HG02678 (cell line): ENCODE results near the gene RNF103.

Source experiments
- ATAC-seq: cut with Tn5 transposase; IDR thresholded peaks from one replicate; pipeline ENCODE4 v1.9.1; 2021; ENCODE audit warnings: mild to moderate bottlenecking, moderate library complexity; ENCODE audit not compliant: unreplicated experiment

RNF103 gene

GRCh38 chr2:86566821-86567190, 56.9 kb downstream of the RNF103 start:
- no peak for ATAC-seq

DNA sequence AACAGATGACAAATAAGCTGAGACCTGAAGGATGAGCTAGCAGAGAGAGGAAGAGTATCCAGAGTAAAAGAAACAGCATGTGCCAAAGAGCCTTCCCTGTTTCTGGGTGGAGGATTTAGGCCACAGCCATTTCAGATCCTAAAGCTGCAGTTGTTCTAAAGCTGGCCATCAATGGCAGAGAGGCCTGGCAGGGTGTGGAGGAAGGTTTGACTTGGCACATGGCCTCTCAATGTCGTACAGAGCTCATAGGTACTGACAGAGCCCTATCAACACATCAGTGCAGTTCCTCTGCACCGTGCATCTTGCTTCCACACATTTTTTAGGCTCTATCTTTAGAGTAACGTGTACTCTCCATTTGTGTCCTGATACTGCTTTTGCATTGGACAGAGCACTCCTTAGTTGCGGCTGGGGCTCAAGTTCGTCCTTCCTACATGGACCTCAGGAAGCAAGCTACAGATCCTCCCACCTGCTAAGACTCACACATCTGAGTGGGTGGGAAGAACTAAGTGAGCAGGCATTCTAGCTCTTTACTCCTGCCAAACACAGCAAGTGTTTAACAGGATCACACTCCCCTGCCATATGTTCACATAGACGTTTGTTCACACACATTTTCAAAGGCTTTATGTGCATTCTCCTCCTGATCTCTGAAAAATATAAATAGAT, 57.4 kb downstream of the RNF103 start:
- ATAC-seq: no peak

GRCh38 chr2:86563650-86564061, 60.0 kb downstream of the RNF103 start:
- ATAC-seq: no peak

DNA sequence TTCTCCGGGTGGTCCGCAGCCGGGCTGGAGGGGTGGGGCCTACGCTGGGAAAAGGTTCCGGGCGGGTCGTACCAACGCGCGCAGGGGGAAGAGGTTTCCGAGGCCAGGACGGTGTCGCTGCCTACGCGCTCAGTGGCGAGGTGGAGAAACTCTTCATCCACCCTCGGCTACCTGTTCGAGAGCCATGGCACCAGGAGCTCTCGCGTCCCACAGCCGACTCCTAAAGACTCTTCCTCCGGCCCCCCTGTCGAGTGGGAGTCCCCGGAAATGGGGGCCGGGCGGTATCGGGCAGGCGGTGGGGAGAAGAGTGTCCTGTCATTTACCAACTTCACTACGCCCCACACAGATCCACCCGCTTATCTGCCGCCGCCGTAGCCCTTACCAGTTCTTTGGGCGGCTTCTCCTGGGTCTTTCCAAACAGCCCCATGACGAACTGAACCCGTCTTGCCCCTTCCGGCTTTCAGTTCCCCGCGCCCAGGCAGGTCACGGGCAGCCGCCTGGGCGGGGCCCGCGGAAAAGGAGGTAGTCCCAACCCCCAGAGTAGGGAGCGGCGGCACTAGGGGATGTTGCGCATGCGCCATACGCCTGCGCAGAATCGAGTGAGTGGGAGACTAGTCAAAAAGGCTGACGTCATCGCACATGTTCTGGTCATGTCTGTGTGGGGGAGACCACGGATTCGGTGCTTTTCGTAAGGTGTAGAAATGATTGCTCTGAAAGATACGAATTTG, 60.6 kb downstream of the RNF103 start, which contains the start of gene CHMP3:
CHMP3 (minus strand) TSS at position 522 of the 728 bp plus-strand sequence; CDS start at position 427, 95 bp downstream.
- peak; percentile 86 for ATAC-seq

GRCh38 chr2:86562485-86562921, 61.2 kb downstream of the RNF103 start:
- no peak for ATAC-seq

- no peak for ATAC-seq
Measured at GRCh38 chr2:86557836-86558235, 65.8 kb downstream of the RNF103 start.

- no peak for ATAC-seq
Measured at GRCh38 chr2:86556508-86556907, 67.2 kb downstream of the RNF103 start.
